Vagina (tissue), 2 donors: ENCODE data around the gene RANBP3.

Source experiments
- CTCF ChIP-seq, 3 experiments: fragments of 450-650 bp in 2 of 3; fragments of 200-600 bp in 1 of 3; sonication (generic) in 1 of 3; IDR thresholded peaks; one replicate each; pipeline ENCODE4 v1.5.1; 2017 to 2019; ENCODE audit warnings: antibody characterized with exemption in 3 of 3, mild to moderate bottlenecking in 2 of 3, moderate library complexity in 2 of 3
- POLR2A ChIP-seq, 2 donors: fragments of 450-650 bp; IDR thresholded peaks; one replicate each; pipeline ENCODE4 v1.6.1; 2017; ENCODE audit warnings: antibody characterized with exemption in 2 of 2, mild to moderate bottlenecking in 2 of 2, moderate library complexity in 2 of 2

- TF ChIP-seq CTCF (IDR thresholded peaks at IDR 0.05): no peak
- no peak for TF ChIP-seq POLR2A (IDR thresholded peaks at IDR 0.05)
Measured at GRCh38 chr19:6017576-6017975, 39.6 kb upstream of the RANBP3 start.
